ENCODE measurements around the gene ROR1. TPM values are rescaled to one million over a fixed set of nuclear protein-coding genes. Genes with fewer than 3 reads are reported as not detected.
"Not testable (repeated sequence)": the region's sequence is repeated elsewhere in the genome, so short reads cannot be mapped to it uniquely, and the experiment has no call there.

The ROR1 gene
- total RNA-seq, 1 donor from 2014 or later = 81.4 TPM

DNA sequence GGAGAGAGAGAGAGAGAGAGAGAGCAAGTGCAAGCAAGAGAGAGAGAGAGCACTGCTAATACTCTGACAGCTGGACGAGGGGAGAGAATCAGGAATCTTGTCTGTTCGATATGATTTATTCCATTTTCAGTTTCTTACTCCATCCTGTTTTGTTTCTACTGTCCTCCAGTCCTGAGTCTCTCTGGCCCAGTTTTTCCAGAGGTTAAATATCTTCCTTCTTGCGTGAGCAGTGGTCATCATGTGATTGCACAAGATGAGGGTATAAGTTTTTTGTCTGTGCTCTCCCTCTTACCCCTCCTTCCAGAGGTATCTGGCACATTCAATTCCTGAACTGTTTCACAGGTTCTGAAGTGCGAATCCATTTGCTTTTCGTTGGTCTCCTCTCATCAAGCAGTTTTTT, 446.4 kb downstream of the ROR1 start:
- DNase-seq (ENCODE audit: low spot score in 2 of 2, unreplicated experiment in 2 of 2) = no peak
- Mint-ChIP-seq H3K4me1 (peaks cover 10% of the 10 kb centered on the region), H3K27ac (no peak overlapping the region), H3K36me3 (no peaks in the 10 kb centered on the region), H3K9me3 (peaks cover 8% of the 10 kb centered on the region), H3K4me3 (no peak overlapping the region), H3K27me3 (ENCODE audit: low read depth) (no peaks in the 10 kb centered on the region)
- TF ChIP-seq CTCF (IDR thresholded peaks at IDR 0.05; ENCODE audit: unreplicated experiment) = no peak

- no peak for TF ChIP-seq CTCF (IDR thresholded peaks at IDR 0.05; ENCODE audit: unreplicated experiment)
- Mint-ChIP-seq H3K9me3 (peaks cover 3% of the 10 kb centered on the region), H3K27me3 (ENCODE audit: low read depth) (no peaks in the 10 kb centered on the region), H3K4me1 (peaks cover 10% of the 10 kb centered on the region), H3K4me3 (no peak overlapping the region), H3K27ac (peak overlapping the region; percentile 43), H3K36me3 (no peaks in the 10 kb centered on the region)
- no peak for DNase-seq (ENCODE audit: low spot score in 2 of 2, unreplicated experiment in 2 of 2)
These were observed 449.7 kb downstream of the ROR1 start for GRCh38 chr1:64223329-64224151.

DNA sequence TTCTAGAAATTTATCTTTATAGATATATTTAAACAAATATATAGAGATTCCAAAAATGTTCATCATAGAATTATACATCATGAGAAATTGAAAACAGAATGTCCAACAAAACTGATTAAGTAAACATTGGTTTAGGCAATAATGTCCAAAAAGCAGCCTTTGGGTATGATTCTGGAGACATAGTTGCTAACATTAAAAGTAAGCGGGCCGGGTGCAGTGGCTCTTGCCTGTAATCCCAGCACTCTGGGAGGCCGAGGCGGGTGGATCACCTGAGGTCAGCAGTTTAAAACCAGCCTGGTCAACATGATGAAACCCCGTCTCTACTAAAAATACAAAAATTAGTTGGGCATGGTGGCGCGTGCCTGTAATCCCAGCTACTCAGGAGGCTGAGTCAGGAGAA, 450.4 kb downstream of the ROR1 start:
- H3K4me1 Mint-ChIP-seq = peaks cover 10% of the 10 kb centered on the region
- H3K4me3 Mint-ChIP-seq = not testable (repeated sequence)

GRCh38 chr1:64228167-64228957, 454.5 kb downstream of the ROR1 start:
- no peak overlapping the region for H3K4me3 Mint-ChIP-seq
- no peaks in the 10 kb centered on the region for H3K27me3 Mint-ChIP-seq (ENCODE audit: low read depth)
- DNase-seq (ENCODE audit: low spot score in 2 of 2, unreplicated experiment in 2 of 2) = no peak
- peaks cover 9% of the 10 kb centered on the region for H3K4me1 Mint-ChIP-seq
- H3K9me3 Mint-ChIP-seq = peaks cover 5% of the 10 kb centered on the region
- no peak for TF ChIP-seq CTCF (IDR thresholded peaks at IDR 0.05; ENCODE audit: unreplicated experiment)
- no peaks in the 10 kb centered on the region for H3K36me3 Mint-ChIP-seq
- no peak overlapping the region for H3K27ac Mint-ChIP-seq

More for the DNA sequence above, 450.4 kb downstream of the ROR1 start:
- not testable (repeated sequence) for H3K36me3 Mint-ChIP-seq; H3K9me3 Mint-ChIP-seq; H3K27me3 Mint-ChIP-seq (ENCODE audit: low read depth); DNase-seq (ENCODE audit: low spot score in 2 of 2, unreplicated experiment in 2 of 2); H3K27ac Mint-ChIP-seq

- Mint-ChIP-seq H3K36me3 (no peaks in the 10 kb centered on the region), H3K27me3 (ENCODE audit: low read depth) (no peaks in the 10 kb centered on the region), H3K9me3 (peaks cover 5% of the 10 kb centered on the region), H3K27ac (no peak overlapping the region), H3K4me3 (no peak overlapping the region), H3K4me1 (peaks cover 9% of the 10 kb centered on the region)
- TF ChIP-seq CTCF (IDR thresholded peaks at IDR 0.05; ENCODE audit: unreplicated experiment) = no peak
- no peak for DNase-seq (ENCODE audit: low spot score in 2 of 2, unreplicated experiment in 2 of 2)
These were observed 455.5 kb downstream of the ROR1 start for GRCh38 chr1:64229307-64229706.

Other genes with a start within 250 kb of the ROR1 start
- gene PGM1, start 180.6 kb upstream of the ROR1 start, total RNA-seq = 43.8 to 46.8 TPM (median 46.0 TPM) in 3 replicates

All from mesothelial cell of epicardium (in vitro differentiated cells).